GM23338 (cell line): ENCODE data around the gene AGO4.

Source experiments
- CREB1 ChIP-seq: fragments of 250-450 bp; sonication (Bioruptor Pico); IDR thresholded peaks from 2 replicates; pipeline ENCODE4 v1.5.0; 2020; ENCODE audit warnings: low read depth, mild to moderate bottlenecking, moderate library complexity
- ETS1 ChIP-seq: IDR thresholded peaks from 2 replicates; pipeline ENCODE4 v1.6.1; 2016; ENCODE audit warnings: antibody characterized with exemption
- EZH2 ChIP-seq: fragments of 200-600 bp; sonication (generic); IDR thresholded peaks from one replicate; pipeline ENCODE4 v1.8.0; 2017; ENCODE audit warnings: antibody characterized with exemption, mild to moderate bottlenecking, low read depth; ENCODE audit not compliant: unreplicated experiment
- EZH2phosphoT487 ChIP-seq: fragments of 200-600 bp; sonication (generic); IDR thresholded peaks from one replicate; pipeline ENCODE4 v1.8.1; 2018; ENCODE audit warnings: antibody characterized with exemption; ENCODE audit not compliant: unreplicated experiment
- JUNB ChIP-seq: IDR thresholded peaks from one replicate; pipeline ENCODE4 v1.6.1; 2016; ENCODE audit warnings: antibody characterized with exemption; ENCODE audit not compliant: unreplicated experiment
- POLR2AphosphoS5 ChIP-seq: IDR thresholded peaks from 2 replicates; pipeline ENCODE4 v1.6.1; 2016; ENCODE audit warnings: antibody characterized with exemption, low read depth
- STAT1 ChIP-seq: IDR thresholded peaks from one replicate; pipeline ENCODE4 v1.6.1; 2016; ENCODE audit warnings: antibody characterized with exemption; ENCODE audit not compliant: unreplicated experiment
- ZNF114 ChIP-seq: fragments of 250-450 bp; sonication (Bioruptor Pico); IDR thresholded peaks from 2 replicates; pipeline ENCODE4 v1.5.0; 2020; ENCODE audit warnings: mild to moderate bottlenecking, moderate library complexity
- ZNF331 ChIP-seq: fragments of 250-450 bp; sonication (Bioruptor Pico); IDR thresholded peaks from 2 replicates; pipeline ENCODE4 v1.5.0; 2020; ENCODE audit warnings: low read depth, mild to moderate bottlenecking, moderate library complexity
- TF ChIP-seq, protein P1 (sequence below), 2 experiments: fragments of 200-600 bp in 1 of 2; sonication (generic) in 1 of 2; conservative IDR thresholded peaks; 2 replicates each; pipeline versions ENCODE4 v1.5.1 to v1.6.1; 2016 to 2017; ENCODE audit warnings: antibody characterized with exemption in 2 of 2, low read depth in 2 of 2, mild to moderate bottlenecking in 2 of 2, moderate library complexity in 1 of 2
- TF ChIP-seq, protein P2 (sequence below): IDR thresholded peaks from one replicate; pipeline ENCODE4 v1.6.1; 2018; ENCODE audit warnings: antibody characterized with exemption; ENCODE audit not compliant: unreplicated experiment
- TF ChIP-seq, protein P3 (sequence below): fragments of 250-450 bp; sonication (Bioruptor Pico); IDR thresholded peaks from 2 replicates; pipeline ENCODE4 v1.5.0; 2020; ENCODE audit warnings: mild to moderate bottlenecking, moderate library complexity

DNA sequence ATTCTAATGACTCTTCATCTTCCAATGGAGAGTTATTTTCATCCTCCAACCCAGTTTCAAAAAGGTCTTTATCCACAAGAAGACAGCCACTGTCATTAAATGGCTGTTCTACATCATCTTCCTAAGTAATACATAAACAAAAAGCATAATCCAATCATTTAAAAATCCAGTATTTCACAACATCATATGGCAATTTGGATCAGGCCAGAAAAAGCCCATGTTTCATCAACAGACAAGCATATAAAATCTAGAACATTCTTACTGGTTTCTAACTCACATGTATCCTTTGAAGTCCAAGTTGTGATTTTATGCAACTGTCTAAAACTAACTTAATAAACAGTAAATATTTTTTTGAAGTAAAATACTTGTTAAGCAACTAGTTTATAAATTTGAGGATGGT is 44.6 kb upstream of the AGO4 start:
- TF ChIP-seq, protein P1, sequence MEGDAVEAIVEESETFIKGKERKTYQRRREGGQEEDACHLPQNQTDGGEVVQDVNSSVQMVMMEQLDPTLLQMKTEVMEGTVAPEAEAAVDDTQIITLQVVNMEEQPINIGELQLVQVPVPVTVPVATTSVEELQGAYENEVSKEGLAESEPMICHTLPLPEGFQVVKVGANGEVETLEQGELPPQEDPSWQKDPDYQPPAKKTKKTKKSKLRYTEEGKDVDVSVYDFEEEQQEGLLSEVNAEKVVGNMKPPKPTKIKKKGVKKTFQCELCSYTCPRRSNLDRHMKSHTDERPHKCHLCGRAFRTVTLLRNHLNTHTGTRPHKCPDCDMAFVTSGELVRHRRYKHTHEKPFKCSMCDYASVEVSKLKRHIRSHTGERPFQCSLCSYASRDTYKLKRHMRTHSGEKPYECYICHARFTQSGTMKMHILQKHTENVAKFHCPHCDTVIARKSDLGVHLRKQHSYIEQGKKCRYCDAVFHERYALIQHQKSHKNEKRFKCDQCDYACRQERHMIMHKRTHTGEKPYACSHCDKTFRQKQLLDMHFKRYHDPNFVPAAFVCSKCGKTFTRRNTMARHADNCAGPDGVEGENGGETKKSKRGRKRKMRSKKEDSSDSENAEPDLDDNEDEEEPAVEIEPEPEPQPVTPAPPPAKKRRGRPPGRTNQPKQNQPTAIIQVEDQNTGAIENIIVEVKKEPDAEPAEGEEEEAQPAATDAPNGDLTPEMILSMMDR (conservative IDR thresholded peaks at IDR 0.05; ENCODE audit: low read depth in 2 of 2), result no peak
- no peak for TF ChIP-seq EZH2
- no peak for TF ChIP-seq CREB1 (CRISPR knock-in tag)
- no peak for TF ChIP-seq EZH2phosphoT487
- no peak for TF ChIP-seq STAT1
- no peak for TF ChIP-seq ZNF114 (CRISPR knock-in tag)
- TF ChIP-seq, protein P2, sequence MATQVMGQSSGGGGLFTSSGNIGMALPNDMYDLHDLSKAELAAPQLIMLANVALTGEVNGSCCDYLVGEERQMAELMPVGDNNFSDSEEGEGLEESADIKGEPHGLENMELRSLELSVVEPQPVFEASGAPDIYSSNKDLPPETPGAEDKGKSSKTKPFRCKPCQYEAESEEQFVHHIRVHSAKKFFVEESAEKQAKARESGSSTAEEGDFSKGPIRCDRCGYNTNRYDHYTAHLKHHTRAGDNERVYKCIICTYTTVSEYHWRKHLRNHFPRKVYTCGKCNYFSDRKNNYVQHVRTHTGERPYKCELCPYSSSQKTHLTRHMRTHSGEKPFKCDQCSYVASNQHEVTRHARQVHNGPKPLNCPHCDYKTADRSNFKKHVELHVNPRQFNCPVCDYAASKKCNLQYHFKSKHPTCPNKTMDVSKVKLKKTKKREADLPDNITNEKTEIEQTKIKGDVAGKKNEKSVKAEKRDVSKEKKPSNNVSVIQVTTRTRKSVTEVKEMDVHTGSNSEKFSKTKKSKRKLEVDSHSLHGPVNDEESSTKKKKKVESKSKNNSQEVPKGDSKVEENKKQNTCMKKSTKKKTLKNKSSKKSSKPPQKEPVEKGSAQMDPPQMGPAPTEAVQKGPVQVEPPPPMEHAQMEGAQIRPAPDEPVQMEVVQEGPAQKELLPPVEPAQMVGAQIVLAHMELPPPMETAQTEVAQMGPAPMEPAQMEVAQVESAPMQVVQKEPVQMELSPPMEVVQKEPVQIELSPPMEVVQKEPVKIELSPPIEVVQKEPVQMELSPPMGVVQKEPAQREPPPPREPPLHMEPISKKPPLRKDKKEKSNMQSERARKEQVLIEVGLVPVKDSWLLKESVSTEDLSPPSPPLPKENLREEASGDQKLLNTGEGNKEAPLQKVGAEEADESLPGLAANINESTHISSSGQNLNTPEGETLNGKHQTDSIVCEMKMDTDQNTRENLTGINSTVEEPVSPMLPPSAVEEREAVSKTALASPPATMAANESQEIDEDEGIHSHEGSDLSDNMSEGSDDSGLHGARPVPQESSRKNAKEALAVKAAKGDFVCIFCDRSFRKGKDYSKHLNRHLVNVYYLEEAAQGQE, result no peak
- TF ChIP-seq JUNB, result no peak
- no peak for TF ChIP-seq ZNF331
- TF ChIP-seq, protein P3, sequence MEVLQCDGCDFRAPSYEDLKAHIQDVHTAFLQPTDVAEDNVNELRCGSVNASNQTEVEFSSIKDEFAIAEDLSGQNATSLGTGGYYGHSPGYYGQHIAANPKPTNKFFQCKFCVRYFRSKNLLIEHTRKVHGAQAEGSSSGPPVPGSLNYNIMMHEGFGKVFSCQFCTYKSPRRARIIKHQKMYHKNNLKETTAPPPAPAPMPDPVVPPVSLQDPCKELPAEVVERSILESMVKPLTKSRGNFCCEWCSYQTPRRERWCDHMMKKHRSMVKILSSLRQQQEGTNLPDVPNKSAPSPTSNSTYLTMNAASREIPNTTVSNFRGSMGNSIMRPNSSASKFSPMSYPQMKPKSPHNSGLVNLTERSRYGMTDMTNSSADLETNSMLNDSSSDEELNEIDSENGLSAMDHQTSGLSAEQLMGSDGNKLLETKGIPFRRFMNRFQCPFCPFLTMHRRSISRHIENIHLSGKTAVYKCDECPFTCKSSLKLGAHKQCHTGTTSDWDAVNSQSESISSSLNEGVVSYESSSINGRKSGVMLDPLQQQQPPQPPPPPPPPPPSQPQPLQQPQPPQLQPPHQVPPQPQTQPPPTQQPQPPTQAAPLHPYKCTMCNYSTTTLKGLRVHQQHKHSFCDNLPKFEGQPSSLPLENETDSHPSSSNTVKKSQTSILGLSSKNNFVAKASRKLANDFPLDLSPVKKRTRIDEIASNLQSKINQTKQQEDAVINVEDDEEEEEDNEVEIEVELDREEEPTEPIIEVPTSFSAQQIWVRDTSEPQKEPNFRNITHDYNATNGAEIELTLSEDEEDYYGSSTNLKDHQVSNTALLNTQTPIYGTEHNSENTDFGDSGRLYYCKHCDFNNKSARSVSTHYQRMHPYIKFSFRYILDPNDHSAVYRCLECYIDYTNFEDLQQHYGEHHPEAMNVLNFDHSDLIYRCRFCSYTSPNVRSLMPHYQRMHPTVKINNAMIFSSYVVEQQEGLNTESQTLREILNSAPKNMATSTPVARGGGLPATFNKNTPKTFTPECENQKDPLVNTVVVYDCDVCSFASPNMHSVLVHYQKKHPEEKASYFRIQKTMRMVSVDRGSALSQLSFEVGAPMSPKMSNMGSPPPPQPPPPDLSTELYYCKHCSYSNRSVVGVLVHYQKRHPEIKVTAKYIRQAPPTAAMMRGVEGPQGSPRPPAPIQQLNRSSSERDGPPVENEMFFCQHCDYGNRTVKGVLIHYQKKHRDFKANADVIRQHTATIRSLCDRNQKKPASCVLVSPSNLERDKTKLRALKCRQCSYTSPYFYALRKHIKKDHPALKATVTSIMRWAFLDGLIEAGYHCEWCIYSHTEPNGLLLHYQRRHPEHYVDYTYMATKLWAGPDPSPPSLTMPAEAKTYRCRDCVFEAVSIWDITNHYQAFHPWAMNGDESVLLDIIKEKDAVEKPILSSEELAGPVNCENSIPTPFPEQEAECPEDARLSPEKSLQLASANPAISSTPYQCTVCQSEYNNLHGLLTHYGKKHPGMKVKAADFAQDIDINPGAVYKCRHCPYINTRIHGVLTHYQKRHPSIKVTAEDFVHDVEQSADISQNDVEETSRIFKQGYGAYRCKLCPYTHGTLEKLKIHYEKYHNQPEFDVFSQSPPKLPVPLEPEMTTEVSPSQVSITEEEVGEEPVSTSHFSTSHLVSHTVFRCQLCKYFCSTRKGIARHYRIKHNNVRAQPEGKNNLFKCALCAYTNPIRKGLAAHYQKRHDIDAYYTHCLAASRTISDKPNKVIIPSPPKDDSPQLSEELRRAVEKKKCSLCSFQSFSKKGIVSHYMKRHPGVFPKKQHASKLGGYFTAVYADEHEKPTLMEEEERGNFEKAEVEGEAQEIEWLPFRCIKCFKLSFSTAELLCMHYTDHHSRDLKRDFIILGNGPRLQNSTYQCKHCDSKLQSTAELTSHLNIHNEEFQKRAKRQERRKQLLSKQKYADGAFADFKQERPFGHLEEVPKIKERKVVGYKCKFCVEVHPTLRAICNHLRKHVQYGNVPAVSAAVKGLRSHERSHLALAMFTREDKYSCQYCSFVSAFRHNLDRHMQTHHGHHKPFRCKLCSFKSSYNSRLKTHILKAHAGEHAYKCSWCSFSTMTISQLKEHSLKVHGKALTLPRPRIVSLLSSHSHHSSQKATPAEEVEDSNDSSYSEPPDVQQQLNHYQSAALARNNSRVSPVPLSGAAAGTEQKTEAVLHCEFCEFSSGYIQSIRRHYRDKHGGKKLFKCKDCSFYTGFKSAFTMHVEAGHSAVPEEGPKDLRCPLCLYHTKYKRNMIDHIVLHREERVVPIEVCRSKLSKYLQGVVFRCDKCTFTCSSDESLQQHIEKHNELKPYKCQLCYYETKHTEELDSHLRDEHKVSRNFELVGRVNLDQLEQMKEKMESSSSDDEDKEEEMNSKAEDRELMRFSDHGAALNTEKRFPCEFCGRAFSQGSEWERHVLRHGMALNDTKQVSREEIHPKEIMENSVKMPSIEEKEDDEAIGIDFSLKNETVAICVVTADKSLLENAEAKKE (CRISPR knock-in tag), result no peak
- TF ChIP-seq ETS1, result no peak
- TF ChIP-seq POLR2AphosphoS5, result no peak
